ENCODE results near the gene PRKCQ.
"Not testable (repeated sequence)": the region's sequence is repeated elsewhere in the genome, so short reads cannot be mapped to it uniquely, and the experiment has no call there.

Gene PRKCQ

DNA sequence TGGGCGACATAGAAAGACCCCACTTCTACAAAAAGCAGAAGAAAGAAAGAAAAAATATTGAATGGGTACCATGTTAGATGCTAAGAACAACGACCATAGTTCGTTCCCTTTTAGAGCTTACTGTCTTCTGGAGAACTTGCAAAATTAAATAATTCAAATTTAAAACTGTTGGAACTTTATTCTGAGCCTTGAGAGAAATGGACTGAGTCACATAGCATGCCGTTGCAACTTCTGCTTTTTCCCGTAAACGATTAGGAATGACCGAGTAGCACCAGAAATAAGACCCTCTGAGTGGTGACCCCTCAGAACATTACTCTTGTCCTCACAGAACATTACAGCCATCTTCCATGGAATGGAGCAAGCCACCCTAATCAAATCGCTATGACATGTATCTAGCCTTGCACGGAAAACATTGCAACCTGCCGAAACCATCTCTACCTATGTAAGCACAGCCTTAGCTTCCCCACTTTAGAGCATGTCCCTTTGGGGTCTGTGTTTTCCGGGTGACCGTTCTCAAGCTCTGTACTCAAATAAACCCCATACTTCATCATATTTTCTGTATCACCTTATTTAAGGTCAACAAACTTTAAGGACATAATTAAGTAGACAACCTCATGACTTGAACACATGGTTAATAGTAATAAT, 179.1 kb downstream of the PRKCQ start:
- no peak for DNase-seq

DNA sequence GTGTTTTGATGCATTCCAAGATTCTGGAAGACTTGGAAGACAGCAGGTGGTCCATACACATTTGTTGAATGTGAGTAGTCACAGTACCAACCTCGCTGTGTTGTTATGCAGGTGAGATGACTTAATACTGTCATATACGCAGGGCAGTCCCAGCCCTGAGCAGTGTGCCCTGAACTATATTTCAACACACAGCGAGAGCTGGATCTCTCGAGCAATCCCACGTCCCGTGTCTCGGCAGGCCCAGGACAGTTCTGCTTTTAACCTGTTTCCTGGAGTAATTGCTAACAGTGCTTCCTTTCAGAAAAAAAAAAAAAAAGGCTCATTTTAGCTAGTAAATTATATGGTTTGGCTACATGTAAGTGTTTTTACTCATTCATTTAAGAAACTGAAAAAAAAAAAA, 179.7 kb downstream of the PRKCQ start:
- DNase-seq: no peak

DNA sequence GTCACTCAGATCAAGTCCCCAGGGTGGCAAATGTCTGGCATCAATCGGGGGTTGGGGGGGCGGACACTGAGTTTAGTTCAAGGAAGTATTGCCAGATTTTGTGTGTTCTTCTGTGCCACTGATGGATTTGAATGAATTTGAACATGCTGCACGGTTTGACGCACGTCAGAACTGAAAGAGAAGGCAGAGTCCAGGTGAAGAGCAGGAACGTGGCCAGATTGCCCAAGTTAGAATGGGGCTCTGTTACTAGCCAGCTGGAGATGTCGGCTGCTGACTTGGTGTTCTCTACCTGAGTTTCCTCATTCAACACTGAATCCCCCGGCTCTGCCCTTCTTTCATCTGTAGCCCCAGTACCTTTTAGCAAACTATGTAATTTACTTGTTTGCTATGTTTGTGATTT, 180.2 kb downstream of the PRKCQ start:
- no peak for DNase-seq

DNA sequence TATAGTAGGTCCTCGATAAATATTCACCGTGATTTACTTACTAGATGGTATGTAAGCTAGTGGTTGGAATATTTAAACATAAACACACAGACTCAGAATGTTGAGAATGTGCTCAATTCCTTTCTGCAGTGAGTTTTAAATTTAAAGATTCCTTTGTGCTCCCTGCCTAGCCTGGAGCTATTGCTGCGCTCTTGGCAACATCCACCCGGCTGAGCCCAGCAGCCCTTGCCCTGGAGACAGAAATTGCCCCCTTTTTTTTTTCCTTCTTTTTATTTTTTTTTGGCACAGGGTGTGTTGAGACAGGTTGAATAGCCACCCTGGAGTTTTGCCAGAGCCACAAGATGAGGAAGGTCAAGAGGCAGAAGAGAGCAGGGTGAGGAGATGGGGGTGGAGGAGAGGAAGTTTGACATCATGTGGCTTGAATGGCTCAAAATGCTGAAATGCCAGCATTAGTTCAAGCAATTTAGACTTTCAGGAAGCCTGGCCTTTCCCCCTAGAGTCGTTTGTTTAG, 180.8 kb downstream of the PRKCQ start:
- DNase-seq: no peak

DNA sequence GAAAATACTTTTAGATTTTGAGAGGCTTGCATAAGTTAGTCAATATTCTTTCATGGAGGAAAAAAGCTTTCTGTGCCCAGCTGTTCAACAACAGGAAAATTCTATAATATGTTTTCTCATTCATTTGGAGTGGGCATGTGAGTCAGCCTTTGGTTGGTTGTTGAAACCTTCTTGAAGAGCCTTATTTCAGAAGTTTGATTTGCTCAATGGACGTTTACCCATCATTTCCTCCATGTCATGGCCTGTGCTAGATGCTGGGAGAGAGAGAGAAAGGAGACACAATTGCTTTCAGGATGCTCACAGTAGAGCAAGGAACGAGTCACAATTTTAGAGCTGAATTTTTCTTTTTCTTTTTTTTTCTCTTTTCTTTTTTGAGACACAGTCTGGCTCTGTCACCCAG, 181.7 kb downstream of the PRKCQ start:
- no peak for DNase-seq

DNA sequence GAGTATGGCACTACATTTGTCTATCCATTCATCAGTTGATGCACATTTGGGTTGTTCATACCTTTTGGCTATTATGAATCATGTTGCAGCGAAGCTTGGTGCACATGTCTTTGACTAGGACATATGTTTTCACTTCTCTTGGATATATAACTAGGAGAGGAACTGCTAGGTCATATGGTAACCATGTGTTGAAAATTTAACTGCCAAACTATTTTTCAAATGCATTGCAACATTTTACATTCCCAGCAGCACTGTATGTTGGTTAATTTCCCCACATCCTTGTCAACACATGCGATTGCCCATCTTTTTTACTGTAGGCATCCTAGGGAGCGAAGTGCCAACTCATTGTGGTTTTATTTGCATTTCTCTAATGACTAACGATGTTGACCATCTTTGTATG, 183.4 kb downstream of the PRKCQ start:
- DNase-seq: no peak

DNA sequence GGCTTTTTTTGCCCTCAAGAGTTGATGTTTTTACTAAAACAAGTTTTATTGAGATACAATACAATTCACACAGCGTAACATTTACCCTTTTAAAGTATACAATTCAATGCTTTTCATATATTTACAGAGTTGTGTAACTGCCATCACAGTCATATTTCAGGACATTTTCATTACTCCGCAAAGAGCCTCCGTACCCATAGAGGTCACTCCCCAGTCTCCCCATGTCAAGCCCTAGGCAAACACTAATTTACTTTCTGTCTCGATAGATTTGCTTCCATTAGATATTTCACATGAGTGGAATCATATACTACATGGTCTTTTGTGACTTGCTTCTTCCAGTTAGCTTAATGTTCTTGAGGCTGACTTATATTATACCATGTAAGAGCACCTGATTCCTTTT, 183.8 kb downstream of the PRKCQ start:
- no peak for DNase-seq

DNA sequence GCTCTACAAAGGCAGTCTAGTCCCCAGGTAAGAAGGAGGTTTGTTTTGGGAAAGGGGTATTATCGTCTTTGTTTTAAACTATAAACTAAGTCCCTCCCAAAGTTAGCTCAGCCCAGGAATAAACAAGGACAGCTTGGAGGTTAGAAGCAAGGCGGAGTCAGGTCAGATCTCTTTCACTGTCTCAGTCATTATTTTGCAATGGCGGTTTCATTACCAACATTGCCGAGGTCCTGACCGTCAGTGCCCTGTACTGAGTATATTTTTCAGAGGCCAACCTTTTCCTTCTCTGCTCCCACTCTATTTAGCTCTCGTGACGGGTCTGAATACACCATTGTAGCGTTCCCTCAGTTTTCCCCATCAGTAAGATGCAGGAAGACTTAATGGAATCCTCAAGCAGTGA, 184.5 kb downstream of the PRKCQ start:
- no peak for DNase-seq

DNA sequence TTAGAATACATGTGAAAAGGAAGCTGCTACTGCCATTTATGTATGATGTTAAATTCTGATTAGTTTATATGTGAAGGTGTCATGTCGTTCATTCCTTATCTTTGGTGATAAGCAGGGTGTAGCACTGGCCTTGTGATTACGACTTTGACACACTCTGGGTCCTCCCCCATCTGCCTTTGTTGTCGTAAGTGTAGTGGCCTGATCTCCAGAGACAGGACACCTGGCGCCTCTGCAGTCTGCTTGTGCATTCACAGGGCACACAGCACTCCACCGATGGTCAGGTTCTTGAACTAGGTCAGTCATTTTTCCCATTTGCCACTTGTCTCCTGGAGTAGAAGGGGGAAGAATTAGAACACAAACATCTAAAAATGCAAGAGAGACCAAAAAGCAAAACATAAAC, 186.0 kb downstream of the PRKCQ start:
- no peak for DNase-seq

DNA sequence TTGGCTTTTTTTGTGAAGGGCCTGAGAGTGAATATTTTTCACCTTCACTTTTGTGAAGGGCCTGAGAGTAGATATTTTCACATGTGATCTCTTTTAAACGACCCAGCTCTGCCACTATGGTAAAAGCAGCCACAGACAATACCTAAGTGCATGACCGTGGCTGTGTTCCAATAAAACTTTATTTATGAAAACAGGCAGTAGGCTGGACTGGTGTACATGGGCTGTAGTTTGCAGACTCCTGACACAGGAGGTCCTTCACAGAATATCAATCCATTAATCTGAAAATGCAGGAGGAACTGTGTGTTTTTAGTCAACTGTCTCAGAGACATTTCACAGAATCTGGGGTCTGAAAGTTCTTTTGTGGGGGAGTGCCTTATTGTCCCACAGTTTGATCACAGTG, 186.9 kb downstream of the PRKCQ start:
- no peak for DNase-seq

DNA sequence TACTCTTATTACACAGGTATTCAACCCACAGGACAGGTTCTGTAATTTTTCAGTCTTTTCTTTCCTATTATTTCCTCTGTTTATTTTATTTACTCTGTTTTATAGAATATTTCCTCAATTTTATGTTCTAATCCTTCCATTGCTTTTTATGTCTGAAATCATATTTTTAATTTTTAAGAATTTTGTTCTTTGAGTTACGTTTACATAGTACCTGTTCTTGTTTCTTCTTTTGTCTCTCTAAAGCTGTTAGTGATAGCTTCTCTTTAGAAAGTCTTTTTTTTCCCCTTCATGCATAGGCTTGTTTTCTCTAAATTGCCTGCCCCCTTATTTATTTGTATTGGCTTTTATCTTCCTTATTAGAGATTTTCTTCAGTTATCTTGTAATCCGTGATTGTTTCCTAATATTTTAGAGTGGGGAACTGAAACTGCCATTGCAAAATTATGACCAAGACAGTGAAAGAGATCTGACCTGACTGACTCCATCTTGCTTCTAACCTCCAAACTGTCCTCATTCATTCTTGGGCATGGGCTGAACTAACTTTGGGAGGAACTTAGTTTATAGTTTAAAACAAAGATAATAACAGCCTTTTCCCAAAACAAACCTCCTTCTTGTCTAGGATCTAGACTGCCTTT, 189.7 kb downstream of the PRKCQ start:
- no peak for DNase-seq

DNA sequence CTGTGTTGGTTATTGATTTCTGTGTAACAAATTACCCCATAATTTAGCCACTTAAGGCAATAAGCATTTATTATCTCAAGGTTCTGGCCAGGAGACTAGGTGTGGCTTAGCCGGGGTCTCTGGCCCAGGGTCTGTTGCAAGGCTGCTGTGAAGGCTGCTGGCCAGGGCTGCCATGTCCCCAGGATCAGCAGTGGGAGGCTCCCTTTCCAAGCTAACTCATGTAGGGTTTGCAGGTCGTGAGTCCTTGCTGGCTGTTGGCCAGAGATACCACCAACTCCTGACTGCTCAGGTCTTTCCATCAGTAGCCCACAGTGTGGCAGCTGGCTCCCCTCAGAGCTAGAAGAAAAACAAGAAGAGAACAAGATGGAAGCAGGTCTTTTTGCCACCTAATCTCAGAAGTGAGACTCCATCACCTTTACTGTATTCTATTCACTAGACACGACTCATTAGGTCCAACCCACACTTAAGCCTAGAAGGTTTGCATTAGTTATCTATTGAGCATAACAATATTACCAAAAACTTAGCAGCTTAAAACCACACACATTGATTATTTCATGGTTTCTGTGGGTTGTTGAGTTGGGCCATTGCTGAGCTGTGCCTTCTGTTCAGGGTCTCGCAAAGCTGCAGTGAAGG, 191.7 kb downstream of the PRKCQ start:
- DNase-seq: no peak

DNA sequence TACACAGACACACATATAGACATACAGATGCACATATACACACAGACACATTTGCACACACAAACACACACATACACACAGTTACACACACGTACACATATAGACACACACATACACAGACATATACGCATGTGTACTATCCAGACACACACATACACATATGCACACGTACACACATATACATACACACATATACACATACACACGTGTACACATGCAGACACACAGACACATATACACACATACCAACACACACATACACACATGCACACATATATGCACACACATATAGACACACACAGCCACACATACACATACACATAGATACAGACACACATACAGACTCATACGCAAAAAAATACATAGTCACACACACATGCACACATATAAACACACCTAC, 193.1 kb downstream of the PRKCQ start:
- no peak for DNase-seq

DNA sequence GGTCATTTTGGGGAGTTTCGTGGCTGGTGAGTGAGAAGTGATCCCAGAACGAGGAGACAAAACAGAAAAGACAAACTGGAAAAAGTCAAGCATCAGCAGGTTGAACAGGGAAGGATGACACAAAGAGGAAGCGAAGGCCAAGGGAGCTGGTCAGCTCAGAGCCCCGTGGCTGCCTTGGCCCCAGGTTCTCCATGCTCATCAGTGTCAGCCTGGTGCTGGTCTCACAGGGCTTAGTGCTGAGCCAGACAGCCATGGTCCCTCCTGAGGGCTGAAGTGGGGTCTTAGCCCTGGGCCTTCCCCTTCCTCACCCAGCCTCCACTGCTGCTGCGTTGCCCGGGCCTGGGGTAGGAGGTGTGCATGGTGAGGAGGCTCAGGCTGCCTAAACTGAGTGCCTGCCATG, 193.7 kb downstream of the PRKCQ start:
- DNase-seq: no peak

DNA sequence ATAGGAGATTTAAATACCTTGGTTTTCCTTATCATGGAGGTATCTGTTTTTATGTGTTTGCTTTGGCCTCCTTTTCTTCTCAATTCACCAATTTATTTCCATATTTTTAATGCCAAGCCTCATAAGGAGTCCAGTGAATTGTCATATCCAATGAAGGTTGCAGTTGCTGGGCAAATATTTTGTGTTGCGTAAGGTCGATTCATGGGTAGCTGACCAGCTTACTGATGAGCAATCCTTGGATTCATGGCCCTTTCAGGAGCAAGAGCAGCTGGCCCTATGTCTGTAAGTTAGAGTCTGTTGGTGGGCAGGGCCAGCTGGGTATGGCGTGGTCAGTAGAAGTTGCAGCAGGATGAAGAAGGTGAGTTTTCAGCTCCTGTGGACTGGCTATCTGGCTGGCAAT, 194.4 kb downstream of the PRKCQ start:
- no peak for DNase-seq

DNA sequence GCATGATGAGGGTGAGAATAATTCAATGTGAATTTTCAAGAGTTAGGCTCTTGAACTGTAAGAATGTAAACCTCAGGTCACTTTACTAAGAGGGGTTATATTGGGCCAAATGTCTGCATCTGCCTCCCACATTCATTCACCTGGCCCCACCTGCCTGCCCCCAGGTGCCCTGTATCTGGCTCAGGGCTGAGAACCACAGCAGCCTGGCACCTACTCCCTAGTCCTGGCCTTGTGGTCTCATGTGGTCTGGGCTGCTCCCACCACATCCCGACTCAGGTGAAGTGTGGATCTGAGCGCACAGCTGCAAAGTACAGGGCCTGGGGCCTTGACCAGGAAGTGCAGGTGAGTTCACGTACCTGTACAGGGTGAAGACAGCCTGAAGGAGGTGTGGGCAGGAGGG, 195.2 kb downstream of the PRKCQ start:
- no peak for DNase-seq

DNA sequence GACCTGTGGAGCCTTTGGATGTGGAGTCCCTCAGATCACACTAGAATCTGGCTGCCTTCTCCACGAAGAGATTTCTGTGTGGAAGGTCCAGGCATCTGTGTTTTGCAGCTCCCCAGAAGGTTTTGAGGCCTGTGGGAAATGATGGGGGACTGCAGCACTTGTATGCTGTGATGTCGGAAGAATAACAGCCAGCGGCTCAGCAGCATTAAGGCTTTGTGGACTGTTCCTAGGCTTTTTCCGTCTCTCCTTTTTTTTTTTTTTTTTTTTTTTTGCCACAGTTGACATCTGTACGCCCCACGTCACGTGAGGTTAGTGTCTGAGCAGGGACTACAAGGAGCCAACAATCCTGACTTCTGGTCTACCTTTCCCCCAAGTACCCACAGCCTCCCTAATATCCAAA, 196.0 kb downstream of the PRKCQ start:
- DNase-seq: no peak

DNA sequence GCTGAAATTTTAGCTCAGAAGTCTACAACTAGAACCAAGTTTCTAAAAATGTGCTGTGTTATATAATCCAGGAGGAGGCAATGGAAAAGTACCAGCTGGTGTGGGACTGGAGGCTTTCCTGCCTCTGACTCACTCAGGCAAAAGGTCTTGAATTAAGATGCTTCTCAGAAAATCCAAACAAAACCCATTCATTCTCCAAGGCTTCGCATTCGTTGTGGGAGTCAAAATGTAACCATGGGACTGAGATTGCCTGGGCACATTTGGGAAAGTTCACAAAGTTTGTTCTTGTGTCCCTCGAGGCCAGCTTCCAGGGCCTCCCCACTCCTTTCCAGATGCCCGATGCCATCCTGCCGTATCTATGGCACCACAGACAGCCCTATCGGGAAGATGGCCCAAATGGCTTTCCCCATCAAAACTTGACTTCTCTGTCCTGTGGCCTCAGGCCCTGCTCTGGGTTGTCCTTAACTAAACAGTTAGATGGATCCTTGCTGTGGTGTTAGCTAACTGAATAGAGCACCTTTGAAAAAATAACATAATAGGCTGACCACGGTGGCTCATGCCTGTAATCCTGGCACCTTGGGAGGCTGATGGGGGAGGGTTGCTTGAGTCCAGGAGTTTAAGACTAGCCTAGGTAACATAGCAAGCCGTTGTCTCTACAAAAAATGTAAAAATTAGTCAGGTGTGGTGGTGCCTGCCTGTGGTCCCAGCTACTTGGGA, 196.8 kb downstream of the PRKCQ start:
- DNase-seq: peak; percentile 5

DNA sequence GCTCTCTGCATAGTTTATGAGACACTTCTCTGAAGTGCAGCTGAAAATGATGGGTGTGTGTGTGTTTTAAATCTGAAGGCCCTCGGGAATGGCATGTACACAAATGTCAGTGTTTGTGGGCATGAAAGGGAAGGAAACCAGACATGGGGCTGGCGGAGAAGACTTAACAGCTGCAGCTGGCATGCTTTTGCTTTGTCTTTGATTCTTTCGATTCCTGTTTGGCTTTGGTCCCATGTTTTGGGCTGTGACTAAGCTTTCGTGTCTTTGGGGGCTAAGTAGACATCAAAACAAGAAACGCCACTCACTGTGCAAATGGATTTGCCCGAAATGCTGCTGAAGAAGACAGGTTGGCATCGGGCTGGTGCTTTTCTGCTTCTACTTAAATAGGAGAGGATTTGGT, 198.0 kb downstream of the PRKCQ start:
- DNase-seq: no peak

DNA sequence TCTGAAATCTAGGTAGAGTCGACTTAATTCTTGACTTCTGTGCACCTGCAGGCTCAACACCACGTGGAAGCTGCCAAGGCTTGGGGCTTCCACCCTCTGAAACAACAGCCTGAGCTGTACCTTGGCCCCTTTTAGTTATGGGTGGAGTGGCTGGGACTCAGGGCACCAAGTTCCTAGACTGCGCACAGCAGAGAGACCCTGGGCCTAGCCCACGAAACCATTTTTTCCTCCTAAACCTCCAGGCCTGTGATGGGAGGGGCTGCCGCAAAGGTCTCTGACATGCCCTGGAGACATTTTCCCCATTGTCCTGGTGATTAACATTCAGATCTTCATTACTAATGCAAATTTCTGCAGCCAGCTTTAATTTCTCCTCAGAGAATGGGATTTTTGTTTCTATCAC, 199.6 kb downstream of the PRKCQ start:
- not testable (repeated sequence) for DNase-seq

DNA sequence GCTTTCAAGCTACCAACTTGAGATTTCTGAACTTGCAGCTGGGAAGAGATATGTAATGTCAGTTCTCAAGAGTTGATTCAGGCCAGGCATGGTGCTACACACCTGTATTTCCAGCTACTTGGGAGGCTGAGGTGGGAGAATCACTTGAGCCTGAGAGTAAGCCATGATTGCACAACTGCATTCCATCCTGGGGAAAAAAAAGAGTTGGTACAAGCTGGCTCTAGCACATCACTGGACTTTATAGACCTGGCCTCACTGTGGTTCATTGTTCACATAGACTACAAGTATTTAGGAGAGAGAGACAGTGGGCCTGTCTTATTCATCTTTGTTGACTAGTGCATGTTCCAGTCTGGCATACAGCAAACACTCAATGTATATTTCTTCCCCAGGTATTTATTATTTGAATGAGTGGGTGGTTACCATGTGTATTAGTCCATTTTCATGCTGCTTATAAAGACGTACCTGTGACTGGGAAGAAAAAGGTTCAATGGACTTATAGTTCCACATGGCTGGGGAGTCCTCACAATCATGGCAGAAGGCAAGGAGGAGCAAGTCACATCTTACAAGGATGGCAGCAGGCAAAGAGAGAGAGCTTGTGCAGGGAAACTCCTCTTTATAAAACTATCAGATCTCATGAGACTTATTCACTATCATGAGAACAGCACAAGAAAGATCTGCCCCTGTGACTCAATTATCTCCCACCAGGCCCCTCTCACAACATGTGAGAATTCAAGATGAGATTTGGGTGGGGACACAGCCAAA, 200.9 kb downstream of the PRKCQ start:
- DNase-seq: no peak
